OCI-LY1 (cell line): Measurements from ENCODE around the gene CSNK1D.

Experiments
- H2AFZ ChIP-seq: fragments of 200-600 bp; sonication (generic), shearing (Covaris generic); 2 replicates; pipeline ENCODE4 v1.6.0; 2014; ENCODE audit warnings: antibody characterized with exemption, mild to moderate bottlenecking, low read length
- H3F3A ChIP-seq: fragments of 200-600 bp; sonication (generic), shearing (Covaris generic); 2 replicates; pipeline ENCODE4 v1.6.0; 2014; ENCODE audit warnings: mild to moderate bottlenecking, antibody characterized with exemption, low read length, moderate library complexity; ENCODE audit not compliant: insufficient read depth
- H3K27ac ChIP-seq: fragments of 200-600 bp; sonication (generic); 2 replicates; pipeline ENCODE4 v1.5.1; 2014; ENCODE audit warnings: low read length, mixed run types, mild to moderate bottlenecking, low read depth; ENCODE audit not compliant: poor library complexity, severe bottlenecking
- H3K27me3 ChIP-seq: fragments of 200-600 bp; sonication (generic); 2 replicates; pipeline ENCODE4 v1.6.0; 2014; ENCODE audit warnings: antibody characterized with exemption, mild to moderate bottlenecking, low read length, moderate library complexity; ENCODE audit not compliant: insufficient read depth
- H3K36me3 ChIP-seq: fragments of 200-600 bp; sonication (generic); 2 replicates; pipeline ENCODE4 v1.6.1; 2014; ENCODE audit warnings: mild to moderate bottlenecking, antibody characterized with exemption, low read length, moderate library complexity, mixed read lengths; ENCODE audit not compliant: insufficient read depth
- H3K4me1 ChIP-seq: fragments of 200-600 bp; sonication (generic); 2 replicates; pipeline ENCODE4 v1.5.1; 2014; ENCODE audit warnings: mild to moderate bottlenecking, low read length, moderate library complexity; ENCODE audit not compliant: insufficient read depth, severe bottlenecking
- H3K4me2 ChIP-seq: fragments of 200-600 bp; sonication (generic), shearing (Covaris generic); 2 replicates; pipeline ENCODE4 v1.6.1; 2014; ENCODE audit warnings: low read length
- H3K4me3 ChIP-seq: fragments of 200-600 bp; sonication (generic); 2 replicates; pipeline ENCODE4 v1.5.1; 2014; ENCODE audit warnings: low read length, low read depth, mild to moderate bottlenecking, mixed read lengths; ENCODE audit not compliant: poor library complexity, severe bottlenecking
- H3K79me2 ChIP-seq: fragments of 200-600 bp; shearing (Covaris generic); 2 replicates; pipeline ENCODE4 v1.6.1; 2016; ENCODE audit warnings: mixed run types, low read length, mixed read lengths; ENCODE audit not compliant: insufficient read depth
- H3K9ac ChIP-seq: fragments of 200-600 bp; sonication (generic), shearing (Covaris generic); 2 replicates; pipeline ENCODE4 v1.6.1; 2014; ENCODE audit warnings: mild to moderate bottlenecking, low read length, mixed read lengths
- H3K9me2 ChIP-seq: fragments of 200-600 bp; sonication (generic), shearing (Covaris generic); 2 replicates; pipeline ENCODE4 v1.6.1; 2014; ENCODE audit warnings: low read depth, mild to moderate bottlenecking, low read length, mixed read lengths
- H3K9me3 ChIP-seq: fragments of 200-600 bp; shearing (Covaris generic); 2 replicates; pipeline ENCODE4 v1.6.1; 2014; ENCODE audit warnings: low read length, mixed read lengths
- H4K20me1 ChIP-seq: fragments of 200-600 bp; sonication (generic), shearing (Covaris generic); 2 replicates; pipeline ENCODE4 v1.6.0; 2016; ENCODE audit warnings: mild to moderate bottlenecking, low read length; ENCODE audit not compliant: insufficient read depth
- CTCF ChIP-seq: fragments of 200-600 bp; sonication (generic), shearing (Covaris generic); IDR thresholded peaks from 2 replicates; pipeline ENCODE4 v1.5.1; 2017; ENCODE audit warnings: mild to moderate bottlenecking, antibody characterized with exemption, low read length, moderate library complexity, mixed read lengths
- EZH2 ChIP-seq: fragments of 200-600 bp; sonication (generic), shearing (Covaris generic); IDR thresholded peaks from 2 replicates; pipeline ENCODE4 v1.8.0; 2017; ENCODE audit warnings: borderline replicate concordance, mixed run types, mild to moderate bottlenecking, antibody characterized with exemption, low read length, moderate library complexity, mixed read lengths

Gene CSNK1D

GRCh38 chr17:82276938-82277337, 3.4 kb upstream of the CSNK1D start:
- H3K9me3 ChIP-seq: no peaks in the 10 kb centered on the region
- H3K27me3 ChIP-seq: peaks cover 9% of the 10 kb centered on the region
- H3K4me2 ChIP-seq: no peak overlapping the region
- H3K9ac ChIP-seq: no peak overlapping the region
- H3K36me3 ChIP-seq: peaks cover 4% of the 10 kb centered on the region
- no peak for TF ChIP-seq EZH2
- TF ChIP-seq CTCF: no peak
- peaks cover 7% of the 10 kb centered on the region for H3K79me2 ChIP-seq
- H3F3A ChIP-seq: no peaks in the 10 kb centered on the region
- H3K9me2 ChIP-seq: no peaks in the 10 kb centered on the region
- peaks cover 41% of the 10 kb centered on the region for H3K4me1 ChIP-seq
- no peaks in the 10 kb centered on the region for H4K20me1 ChIP-seq
- no peak overlapping the region for H2AFZ ChIP-seq
- H3K27ac ChIP-seq: no peak overlapping the region
- H3K4me3 ChIP-seq: no peak overlapping the region

GRCh38 chr17:82275326-82275725, 1.8 kb upstream of the CSNK1D start:
- H4K20me1 ChIP-seq: no peaks in the 10 kb centered on the region
- H3K9me2 ChIP-seq: no peaks in the 10 kb centered on the region
- peaks cover 55% of the 10 kb centered on the region for H3K4me1 ChIP-seq
- H3K9ac ChIP-seq: no peak overlapping the region; the same call in 1 of the 2 replicates
- no peak overlapping the region for H3K4me3 ChIP-seq
- H3K36me3 ChIP-seq: peaks cover 20% of the 10 kb centered on the region
- no peaks in the 10 kb centered on the region for H3F3A ChIP-seq
- H3K79me2 ChIP-seq: peaks cover 23% of the 10 kb centered on the region
- H3K27ac ChIP-seq: no peak overlapping the region
- no peak overlapping the region for H2AFZ ChIP-seq
- H3K27me3 ChIP-seq: peaks cover 9% of the 10 kb centered on the region
- H3K4me2 ChIP-seq: no peak overlapping the region
- TF ChIP-seq CTCF: no peak; the same call in 1 of the 2 replicates
- TF ChIP-seq EZH2: no peak
- H3K9me3 ChIP-seq: no peaks in the 10 kb centered on the region

- H3K4me1 ChIP-seq: peaks cover 51% of the 10 kb centered on the region
- peaks cover 32% of the 10 kb centered on the region for H3K79me2 ChIP-seq
- no peaks in the 10 kb centered on the region for H3K9me2 ChIP-seq
- no peaks in the 10 kb centered on the region for H3F3A ChIP-seq
- peak overlapping the region; percentile 71 for H3K4me2 ChIP-seq
- H4K20me1 ChIP-seq: no peaks in the 10 kb centered on the region
- TF ChIP-seq CTCF (no peak), EZH2 (no peak)
- H3K9me3 ChIP-seq: no peaks in the 10 kb centered on the region
- H3K36me3 ChIP-seq: peaks cover 30% of the 10 kb centered on the region
- H2AFZ ChIP-seq: no peak overlapping the region
- no peak overlapping the region; the same call in 1 of the 2 replicates for H3K9ac ChIP-seq
- H3K4me3 ChIP-seq: peak overlapping the region; percentile 86
- no peak overlapping the region for H3K27ac ChIP-seq
- peaks cover 9% of the 10 kb centered on the region for H3K27me3 ChIP-seq
Measured at GRCh38 chr17:82274134-82275020, 877 bp upstream of the CSNK1D start.
